IPS-11a (cell line): ENCODE data around the gene RBM4B.
A peak's percentile ranks its signal among the peaks of the same experiment; 100 is the strongest.
"Not testable (repeated sequence)": the region's sequence is repeated elsewhere in the genome, so short reads cannot be mapped to it uniquely, and the experiment has no call there.

Source experiments
- H3K4me3 ChIP-seq: one replicate; pipeline ENCODE4 v1.5.1; 2013; ENCODE audit warnings: low read depth, low read length, control low read depth

RBM4B gene

DNA sequence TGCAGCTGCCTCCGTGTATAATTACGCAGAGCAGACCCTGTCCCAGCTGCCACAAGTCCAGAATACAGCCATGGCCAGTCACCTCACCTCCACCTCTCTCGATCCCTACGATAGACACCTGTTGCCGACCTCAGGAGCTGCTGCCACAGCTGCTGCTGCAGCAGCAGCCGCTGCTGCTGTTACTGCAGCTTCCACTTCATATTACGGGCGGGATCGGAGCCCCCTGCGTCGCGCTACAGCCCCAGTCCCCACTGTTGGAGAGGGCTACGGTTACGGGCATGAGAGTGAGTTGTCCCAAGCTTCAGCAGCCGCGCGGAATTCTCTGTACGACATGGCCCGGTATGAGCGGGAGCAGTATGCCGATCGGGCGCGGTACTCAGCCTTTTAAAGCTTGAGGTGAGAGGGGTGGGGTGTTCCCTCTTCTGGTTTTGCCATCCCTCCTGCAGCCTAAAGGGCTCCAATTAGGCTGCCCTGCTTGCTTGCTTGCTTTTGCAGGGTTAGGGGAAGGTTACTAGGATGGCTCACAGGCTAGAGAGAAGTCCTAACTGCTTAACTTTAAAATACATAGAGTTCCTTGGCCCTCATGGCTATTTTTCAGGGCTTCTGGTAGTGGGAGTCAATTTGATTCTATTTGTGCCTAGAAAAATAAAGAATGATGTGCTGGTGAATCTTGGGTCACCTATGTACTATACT is 33.8 kb downstream of the RBM4B start:
- H3K4me3 ChIP-seq, result no peak overlapping the region

GRCh38 chr11:66641834-66642233 is 35.9 kb downstream of the RBM4B start:
- no peak overlapping the region for H3K4me3 ChIP-seq

- H3K4me3 ChIP-seq, result not testable (repeated sequence)
Measured at GRCh38 chr11:66639814-66640340, 37.8 kb downstream of the RBM4B start.

DNA sequence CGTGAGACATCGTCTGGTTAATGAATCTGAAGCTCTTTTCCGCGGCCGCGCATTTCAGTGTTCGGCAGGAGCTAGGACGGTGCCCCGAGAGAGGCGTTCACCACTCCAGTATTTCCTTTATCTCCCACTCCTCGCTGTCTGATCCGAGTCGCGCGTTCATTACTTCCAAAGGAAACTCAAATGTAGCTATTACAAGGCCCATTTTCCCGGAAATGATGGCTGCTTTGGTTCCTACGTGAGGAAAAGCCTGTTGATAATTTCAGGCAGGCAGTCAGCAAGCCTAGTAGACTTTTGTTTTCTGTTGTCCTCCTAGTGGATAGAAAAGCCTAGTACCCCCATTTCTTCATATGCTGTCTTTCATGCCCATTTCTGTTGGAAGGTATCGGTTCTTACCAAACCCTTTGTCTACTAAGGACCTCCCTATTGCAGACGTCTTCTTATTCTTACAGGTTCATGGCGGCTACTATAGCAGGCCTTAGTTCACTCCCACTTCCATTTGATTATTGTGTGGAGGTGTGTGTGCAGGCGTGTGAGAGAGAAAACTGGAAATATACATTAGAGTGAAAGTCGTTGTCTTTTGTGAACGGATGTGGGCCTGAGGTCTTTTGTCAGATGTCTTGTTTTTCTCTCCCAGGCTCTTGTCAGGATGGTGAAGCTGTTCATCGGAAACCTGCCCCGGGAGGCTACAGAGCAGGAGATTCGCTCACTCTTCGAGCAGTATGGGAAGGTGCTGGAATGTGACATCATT is 38.4 kb downstream of the RBM4B start:
- H3K4me3 ChIP-seq, result peak overlapping the region; percentile 96

- H3K4me3 ChIP-seq, result peak within 1 kb of the TSS; percentile 96
Measured at GRCh38 chr11:66638177-66639065, 39.3 kb downstream of the RBM4B start, which contains the start of gene RBM4. Gene RBM4, plus strand, starts transcription at chr11:66638703. Its CDS starts 1,009 bp downstream, at chr11:66639712.

- H3K4me3 ChIP-seq, result no peak overlapping the region
Measured at GRCh38 chr11:66637557-66638176, 40.0 kb downstream of the RBM4B start.

DNA sequence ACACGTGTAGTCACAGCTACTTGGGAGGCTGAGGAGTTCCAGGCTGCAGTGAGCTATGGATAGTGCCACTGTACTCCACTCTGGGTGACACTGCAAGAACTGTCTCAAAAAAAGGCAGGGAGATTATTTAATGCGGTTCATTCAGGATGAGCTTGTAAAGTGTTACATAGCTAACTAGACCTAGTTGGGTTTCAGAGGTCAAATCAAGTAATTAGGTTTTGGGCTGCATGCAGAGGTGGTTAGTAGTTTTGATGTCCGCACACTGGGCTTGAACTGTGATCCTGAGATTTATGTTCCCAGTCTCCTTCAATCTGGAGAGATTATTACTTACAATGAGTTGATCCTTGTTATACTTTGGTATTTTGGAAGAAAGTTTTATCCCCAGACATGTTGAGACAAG is 41.3 kb downstream of the RBM4B start:
- no peak overlapping the region for H3K4me3 ChIP-seq

- H3K4me3 ChIP-seq, result no peak overlapping the region
Measured at GRCh38 chr11:66632952-66633351, 44.7 kb downstream of the RBM4B start.

DNA sequence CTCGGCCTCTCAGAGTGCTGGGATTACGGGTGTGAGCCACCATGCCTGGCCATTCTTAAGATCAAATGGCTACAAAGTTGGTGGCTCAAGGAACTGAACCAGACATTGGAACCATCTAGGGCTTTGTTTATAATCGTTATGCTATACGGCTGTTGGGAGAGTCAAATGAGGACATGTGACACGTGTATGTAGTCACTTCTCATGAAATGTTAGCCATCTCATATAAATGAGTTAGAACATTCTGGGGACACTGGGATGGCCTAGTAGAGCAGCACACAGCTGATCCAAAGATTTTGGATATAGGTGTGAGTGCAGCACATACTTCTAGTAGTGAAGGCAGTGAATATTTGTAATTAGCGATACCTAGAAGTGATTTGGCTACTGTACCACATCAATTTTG is 45.8 kb downstream of the RBM4B start:
- no peak overlapping the region for H3K4me3 ChIP-seq

DNA sequence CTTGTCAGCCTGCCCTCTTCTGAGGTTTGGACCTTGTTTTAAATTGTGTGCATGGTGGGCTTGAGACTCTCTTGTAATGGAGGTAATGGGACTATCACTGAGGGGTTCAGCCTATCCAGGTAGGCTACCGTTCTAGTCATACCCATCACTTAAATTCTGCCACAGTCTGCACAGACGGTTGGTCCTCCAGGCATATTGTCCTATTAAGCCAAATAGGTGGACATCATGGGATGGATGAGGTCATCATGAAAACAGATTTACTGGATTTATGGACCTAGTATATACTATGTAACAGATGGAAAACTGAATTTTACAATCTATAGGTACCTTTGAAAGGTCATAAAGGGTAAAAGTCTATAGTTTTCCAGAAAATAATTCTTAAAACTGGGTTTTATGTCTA is 48.3 kb downstream of the RBM4B start:
- H3K4me3 ChIP-seq, result no peak overlapping the region

DNA sequence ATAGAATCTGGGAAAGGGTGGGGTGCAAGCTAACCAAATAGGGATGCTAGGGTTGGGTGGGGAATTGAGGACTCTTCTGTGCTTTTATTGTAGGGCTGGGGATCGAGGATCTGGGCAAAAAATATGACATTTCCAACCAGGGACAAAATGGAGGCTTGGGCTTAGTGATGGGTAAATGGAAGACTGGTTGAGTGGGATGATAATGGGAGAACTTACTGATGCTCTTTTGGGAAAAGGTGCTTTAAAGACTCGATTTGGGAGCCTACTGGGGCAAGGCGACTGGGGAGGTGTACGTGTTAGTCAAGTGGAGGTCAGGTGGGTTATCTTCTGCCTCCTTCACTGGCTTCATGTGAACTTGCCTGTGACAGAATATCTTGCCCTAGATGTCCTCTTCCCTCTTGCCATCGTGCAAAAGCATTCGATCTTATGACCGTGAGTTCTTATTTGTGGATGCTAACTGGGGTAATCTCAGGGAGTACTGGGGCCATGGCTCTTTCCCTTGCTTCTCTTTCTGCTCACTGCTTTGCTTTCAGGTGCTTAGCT is 49.6 kb downstream of the RBM4B start:
- no peak overlapping the region for H3K4me3 ChIP-seq

- H3K4me3 ChIP-seq, result no peak overlapping the region
Measured at GRCh38 chr11:66626926-66627325, 50.8 kb downstream of the RBM4B start.

DNA sequence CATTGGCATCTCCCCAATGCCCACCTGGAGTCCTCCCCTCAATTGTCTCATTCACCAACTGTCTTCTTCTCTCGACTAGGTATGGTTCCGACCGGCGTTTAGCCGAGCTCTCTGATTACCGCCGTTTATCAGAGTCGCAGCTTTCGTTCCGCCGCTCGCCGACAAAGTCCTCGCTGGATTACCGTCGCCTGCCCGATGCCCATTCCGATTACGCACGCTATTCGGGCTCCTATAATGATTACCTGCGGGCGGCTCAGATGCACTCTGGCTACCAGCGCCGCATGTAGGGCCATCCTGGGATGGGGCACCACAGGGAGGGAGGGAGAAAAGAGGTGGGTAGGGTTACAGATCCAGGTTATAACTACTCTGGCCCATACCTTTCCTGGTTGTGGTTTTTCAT is 51.3 kb downstream of the RBM4B start:
- no peak overlapping the region for H3K4me3 ChIP-seq

GRCh38 chr11:66625752-66626149 is 51.9 kb downstream of the RBM4B start:
- no peak overlapping the region for H3K4me3 ChIP-seq

DNA sequence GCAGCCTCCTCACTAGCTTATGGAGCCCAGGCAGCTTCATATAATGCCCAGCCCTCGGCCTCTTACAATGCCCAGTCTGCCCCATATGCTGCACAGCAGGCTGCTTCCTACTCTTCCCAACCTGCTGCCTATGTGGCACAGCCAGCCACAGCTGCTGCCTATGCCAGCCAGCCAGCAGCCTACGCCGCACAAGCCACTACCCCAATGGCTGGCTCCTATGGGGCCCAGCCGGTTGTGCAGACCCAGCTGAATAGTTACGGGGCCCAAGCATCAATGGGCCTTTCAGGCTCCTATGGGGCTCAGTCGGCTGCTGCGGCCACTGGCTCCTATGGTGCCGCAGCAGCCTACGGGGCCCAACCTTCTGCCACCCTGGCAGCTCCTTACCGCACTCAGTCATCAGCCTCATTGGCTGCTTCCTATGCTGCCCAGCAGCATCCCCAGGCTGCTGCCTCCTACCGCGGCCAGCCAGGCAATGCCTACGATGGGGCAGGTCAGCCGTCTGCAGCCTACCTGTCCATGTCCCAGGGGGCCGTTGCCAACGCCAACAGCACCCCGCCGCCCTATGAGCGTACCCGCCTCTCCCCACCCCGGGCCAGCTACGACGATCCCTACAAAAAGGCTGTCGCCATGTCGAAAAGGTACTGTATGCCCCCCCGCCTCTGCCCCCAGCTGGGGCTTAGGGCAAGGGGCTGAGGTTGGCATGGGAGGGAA is 52.5 kb downstream of the RBM4B start:
- H3K4me3 ChIP-seq, result no peak overlapping the region

- H3K4me3 ChIP-seq, result no peak overlapping the region
Measured at GRCh38 chr11:66624450-66624849, 53.2 kb downstream of the RBM4B start.

- no peak overlapping the region for H3K4me3 ChIP-seq
Measured at GRCh38 chr11:66619080-66619554, 58.6 kb downstream of the RBM4B start.

- peak overlapping the region; percentile 98 for H3K4me3 ChIP-seq
Measured at GRCh38 chr11:66617155-66617834, 60.4 kb downstream of the RBM4B start.
